Upper lobe of left lung (tissue), 6 donors: ENCODE data around the gene TMEM176A. TPM values are rescaled to one million over a fixed set of nuclear protein-coding genes. Genes with fewer than 3 reads are reported as not detected.

Experiments
- ATAC-seq, 2 donors: fragments of 200-7000 bp; cut with Tn5 transposase; one replicate each; pipeline ENCODE4 v1.9.1; 2022; ENCODE audit warnings: mild to moderate bottlenecking in 2 of 2, moderate library complexity in 2 of 2; ENCODE audit not compliant: low FRiP score in 2 of 2
- DNase-seq, 2 donors: peaks; one replicate each; pipeline ENCODE4 v3.0.0-alpha.2; 2019 to 2020
- H3K27ac ChIP-seq, 4 donors: fragments of 200-600 bp; sonication (generic); one replicate each; pipeline ENCODE4 v1.5.1; 2016 to 2019
- H3K27me3 ChIP-seq, 4 donors: fragments of 200-600 bp; sonication (generic); one replicate each; pipeline ENCODE4 v1.5.1; 2017 to 2019
- H3K36me3 ChIP-seq, 4 donors: fragments of 200-600 bp; sonication (generic); one replicate each; pipeline ENCODE4 v1.5.1; 2016 to 2019
- H3K4me1 ChIP-seq, 4 donors: fragments of 200-600 bp; sonication (generic); one replicate each; pipeline ENCODE4 v1.5.1; 2018 to 2019
- H3K4me3 ChIP-seq, 4 donors: fragments of 200-600 bp; sonication (generic); one replicate each; pipeline ENCODE4 v1.5.1; 2017 to 2019; ENCODE audit warnings: mild to moderate bottlenecking in 2 of 4, moderate library complexity in 1 of 4
- H3K9me3 ChIP-seq, 4 donors: fragments of 200-600 bp; sonication (generic); one replicate each; pipeline ENCODE4 v1.5.1; 2018 to 2019
- EP300 ChIP-seq, 4 donors: sonication (generic); formaldehyde crosslinking; IDR thresholded peaks; one replicate each; pipeline ENCODE4 v1.5.1; 2017; ENCODE audit warnings: antibody characterized with exemption in 4 of 4, control low read depth in 2 of 4
- POLR2A ChIP-seq, 4 donors: fragments of 450-650 bp; IDR thresholded peaks; one replicate each; pipeline ENCODE4 v1.5.1; 2016 to 2017; ENCODE audit warnings: antibody characterized with exemption in 4 of 4, mild to moderate bottlenecking in 2 of 4
- POLR2AphosphoS5 ChIP-seq, 2 donors: sonication (generic); formaldehyde crosslinking; IDR thresholded peaks; one replicate each; pipeline ENCODE4 v1.5.1; 2017; ENCODE audit warnings: antibody characterized with exemption in 2 of 2
- WGBS, 2 donors: methylation state at CpG; one replicate each; pipeline ENCODE4 v1.1.5; 2017 to 2018; 5-methylcytosine and 5-hydroxymethylcytosine counted together
- total RNA-seq, 6 donors: library from RNA; depleted of rRNA in 4 of 6; stranded (reverse); fragments of >200 nt in 4 of 6; gene quantifications; one replicate each; pipeline versions ENCODE4 v1.1.0 to v1.2.1, GENCODE V29; 2016 to 2021
- TF ChIP-seq, protein P1 (sequence below), 6 experiments: fragments of 450-650 bp in 4 of 6; fragments of 200-600 bp in 2 of 6; sonication (generic) in 2 of 6; IDR thresholded peaks; one replicate each; pipeline ENCODE4 v1.5.1; 2016 to 2019; ENCODE audit warnings: antibody characterized with exemption in 6 of 6
- donor health status: DM: no; HTN: no; CAD: no; lungs with moderate emphysema.
- donor health status: DM: no; HTN: yes; CAD: no; lungs with severe emphysema.

TMEM176A gene
- total RNA-seq, 6 donors from 2014 or later: 8.4 to 67.9 (median 16.3) TPM

DNA sequence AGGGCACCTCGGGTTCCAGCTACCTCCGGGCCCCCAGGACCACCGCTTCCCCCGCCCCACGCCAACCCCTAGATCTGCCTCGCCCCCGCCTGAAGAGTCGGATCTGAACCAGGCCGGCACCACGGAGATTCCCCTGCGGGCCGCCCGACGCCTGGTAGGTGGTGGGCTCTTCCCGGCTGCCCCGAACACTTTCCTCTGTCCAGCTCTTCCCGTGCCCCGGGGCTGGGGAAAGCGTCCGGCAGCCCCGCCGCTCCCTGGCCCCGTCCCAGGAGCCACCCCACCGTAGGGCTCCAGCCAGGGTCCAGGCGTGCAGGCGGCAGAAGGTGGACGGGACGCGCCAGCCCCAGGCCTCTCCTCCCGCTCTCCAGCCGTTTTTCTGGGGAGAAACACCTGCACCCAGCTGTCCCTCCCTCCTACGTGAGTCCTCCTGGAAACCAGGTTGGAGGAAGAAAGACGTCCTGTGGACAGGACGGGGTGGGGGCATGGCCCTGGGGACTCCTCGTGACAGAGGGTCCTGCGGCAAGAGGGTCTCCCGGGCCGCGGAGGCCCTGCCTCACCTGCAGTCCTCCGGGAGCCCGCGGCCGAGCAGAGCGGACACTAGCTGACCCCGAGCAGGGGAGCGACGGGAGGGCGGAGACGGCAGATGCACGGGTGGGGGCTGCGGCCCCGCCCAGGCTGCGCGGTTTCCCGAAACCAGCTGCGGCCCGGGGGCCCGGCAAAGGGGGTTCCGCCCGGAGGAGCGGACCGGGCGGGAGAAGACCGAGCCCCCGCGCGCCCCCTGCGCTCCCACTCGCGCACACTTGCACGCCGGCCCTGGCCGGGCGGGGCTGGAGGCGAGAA, 608 bp upstream of the TMEM176A start, which contains the start of gene TMEM176B:
Gene TMEM176B, minus strand, starts transcription at position 624 of the 840 bp plus-strand sequence. CDS start 3,795 bp downstream, outside the sequence.
- Histone ChIP-seq H3K4me3 (peak within 1 kb of the TSS; percentile 39 to 62 (median 48)), H3K27ac (peak within 1 kb of the TSS; percentile 55 to 73 (median 68)), H3K9me3 (peaks cover 0 to under 1% (median 0%) of the 10 kb centered on the region in 4 donors), H3K36me3 (peaks cover 0 to 4% (median 0%) of the 10 kb centered on the region in 4 donors), H3K27me3 (peaks cover 0 to 19% (median 6%) of the 10 kb centered on the region in 4 donors), H3K4me1 (peaks cover 9 to 24% (median 17%) of the 10 kb centered on the region in 4 donors)
- DNase-seq: peak in 1 of 2 donors; percentile 91
- TF ChIP-seq POLR2AphosphoS5 (IDR thresholded peaks at IDR 0.05): peak in 1 of 2 donors; percentile 56
- no peak for TF ChIP-seq POLR2A (IDR thresholded peaks at IDR 0.05)
- WGBS, 2 donors: 12 to 35% methylated on average over 4 to 70 of the region's 75 CpGs
- peak; percentile 34 to 84 for ATAC-seq

DNA sequence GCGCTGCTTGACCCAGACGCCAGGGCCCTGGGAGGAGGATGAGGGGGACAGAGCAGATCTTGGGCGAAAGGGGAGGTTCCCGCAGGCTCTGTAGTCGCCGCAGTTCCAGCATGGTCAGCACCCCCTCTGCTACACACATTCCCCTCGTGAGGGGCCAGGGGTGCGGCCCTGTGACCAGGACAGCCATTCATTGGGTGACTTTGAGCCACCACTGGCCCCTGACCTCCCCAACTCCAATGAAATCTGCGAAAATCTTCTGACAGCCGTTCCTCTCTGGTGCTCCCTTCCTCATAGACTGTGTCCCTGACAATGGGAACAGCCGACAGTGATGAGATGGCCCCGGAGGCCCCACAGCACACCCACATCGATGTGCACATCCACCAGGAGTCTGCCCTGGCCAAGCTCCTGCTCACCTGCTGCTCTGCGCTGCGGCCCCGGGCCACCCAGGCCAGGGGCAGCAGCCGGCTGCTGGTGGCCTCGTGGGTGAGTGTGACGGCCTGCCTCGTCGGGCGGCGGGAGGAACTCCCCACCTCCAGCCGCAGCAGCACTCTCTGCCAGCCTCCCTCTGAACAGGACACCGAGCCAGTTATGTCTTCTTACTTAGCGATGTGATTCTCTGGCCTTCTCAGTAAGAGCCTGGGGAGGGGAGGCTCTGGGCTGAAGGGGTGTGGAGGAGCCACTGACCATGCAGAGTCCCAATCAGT, 825 bp downstream of the TMEM176A start:
- H3K4me1 ChIP-seq: peaks cover 9 to 24% (median 17%) of the 10 kb centered on the region in 4 donors
- ATAC-seq (peak in 1 of 2 donors; percentile 25), DNase-seq (peak in 1 of 2 donors; percentile 79)
- no peaks in the 10 kb centered on the region for H3K36me3 ChIP-seq
- H3K9me3 ChIP-seq: peaks cover 0 to 12% (median 9%) of the 10 kb centered on the region in 4 donors
- peaks cover 0 to 19% (median 6%) of the 10 kb centered on the region in 4 donors for H3K27me3 ChIP-seq
- WGBS, 2 donors: 20 to 41% methylated on average over 9 to 25 of the region's 26 CpGs
- TF ChIP-seq POLR2A (IDR thresholded peaks at IDR 0.05) (no peak), POLR2AphosphoS5 (IDR thresholded peaks at IDR 0.05) (no peak), EP300 (IDR thresholded peaks at IDR 0.05) (no peak)
- TF ChIP-seq, protein P1, sequence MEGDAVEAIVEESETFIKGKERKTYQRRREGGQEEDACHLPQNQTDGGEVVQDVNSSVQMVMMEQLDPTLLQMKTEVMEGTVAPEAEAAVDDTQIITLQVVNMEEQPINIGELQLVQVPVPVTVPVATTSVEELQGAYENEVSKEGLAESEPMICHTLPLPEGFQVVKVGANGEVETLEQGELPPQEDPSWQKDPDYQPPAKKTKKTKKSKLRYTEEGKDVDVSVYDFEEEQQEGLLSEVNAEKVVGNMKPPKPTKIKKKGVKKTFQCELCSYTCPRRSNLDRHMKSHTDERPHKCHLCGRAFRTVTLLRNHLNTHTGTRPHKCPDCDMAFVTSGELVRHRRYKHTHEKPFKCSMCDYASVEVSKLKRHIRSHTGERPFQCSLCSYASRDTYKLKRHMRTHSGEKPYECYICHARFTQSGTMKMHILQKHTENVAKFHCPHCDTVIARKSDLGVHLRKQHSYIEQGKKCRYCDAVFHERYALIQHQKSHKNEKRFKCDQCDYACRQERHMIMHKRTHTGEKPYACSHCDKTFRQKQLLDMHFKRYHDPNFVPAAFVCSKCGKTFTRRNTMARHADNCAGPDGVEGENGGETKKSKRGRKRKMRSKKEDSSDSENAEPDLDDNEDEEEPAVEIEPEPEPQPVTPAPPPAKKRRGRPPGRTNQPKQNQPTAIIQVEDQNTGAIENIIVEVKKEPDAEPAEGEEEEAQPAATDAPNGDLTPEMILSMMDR (IDR thresholded peaks at IDR 0.05): no peak
- peak overlapping the region; percentile 32 to 62 (median 48) for H3K4me3 ChIP-seq
- H3K27ac ChIP-seq: peak overlapping the region; percentile 55 to 73 (median 68)

DNA sequence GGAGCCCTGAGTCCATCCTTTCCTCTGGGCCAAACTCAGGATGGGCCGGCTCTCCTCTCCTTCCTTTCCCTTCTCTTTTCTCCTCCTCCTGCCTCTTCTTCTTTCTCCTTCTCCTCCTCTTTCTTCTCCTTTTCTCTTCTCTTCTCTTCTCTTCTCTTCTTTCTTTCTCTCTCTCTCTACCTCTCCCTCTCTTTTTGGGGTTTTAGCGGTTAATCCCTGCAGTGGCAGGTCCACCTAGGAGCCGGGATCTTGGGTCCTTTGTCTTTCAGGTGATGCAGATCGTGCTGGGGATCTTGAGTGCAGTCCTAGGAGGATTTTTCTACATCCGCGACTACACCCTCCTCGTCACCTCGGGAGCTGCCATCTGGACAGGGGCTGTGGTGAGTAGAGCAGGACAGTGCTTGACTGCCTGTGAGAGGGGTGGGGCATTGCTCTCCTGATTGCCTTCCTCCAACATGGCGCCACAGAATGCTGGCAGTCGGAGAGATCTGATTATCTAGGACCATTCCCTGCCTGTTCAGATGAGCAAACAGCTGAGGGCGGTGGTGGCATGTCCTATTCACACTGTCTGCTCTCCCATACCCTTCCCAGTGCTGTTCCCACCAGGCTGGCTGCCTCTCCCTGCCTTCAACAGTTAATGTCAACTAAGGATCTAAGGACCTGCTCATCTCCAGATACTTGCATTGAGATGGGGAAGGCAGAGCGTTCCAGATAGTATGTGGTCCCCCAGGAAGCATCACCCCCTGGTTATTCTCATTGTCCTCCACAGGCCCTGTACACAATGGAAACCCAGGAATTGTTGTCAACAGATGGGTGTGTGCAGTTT, 1.6 kb downstream of the TMEM176A start:
- Histone ChIP-seq H3K4me3 (peak overlapping the region in 1 of 4 donors; percentile 62), H3K27ac (no peak overlapping the region), H3K9me3 (peaks cover 0 to 19% (median 9%) of the 10 kb centered on the region in 4 donors), H3K36me3 (no peaks in the 10 kb centered on the region), H3K4me1 (peaks cover 9 to 24% (median 17%) of the 10 kb centered on the region in 4 donors), H3K27me3 (peaks cover 0 to 19% (median 6%) of the 10 kb centered on the region in 4 donors)
- 90 to 93% methylated on average over 9 to 12 of the region's 12 CpGs for WGBS, 2 donors
- DNase-seq (no peak), ATAC-seq (no peak)
- TF ChIP-seq EP300 (IDR thresholded peaks at IDR 0.05): no peak
- no peak for TF ChIP-seq POLR2A (IDR thresholded peaks at IDR 0.05)
- TF ChIP-seq, protein P1 (IDR thresholded peaks at IDR 0.05): no peak
- TF ChIP-seq POLR2AphosphoS5 (IDR thresholded peaks at IDR 0.05): no peak

DNA sequence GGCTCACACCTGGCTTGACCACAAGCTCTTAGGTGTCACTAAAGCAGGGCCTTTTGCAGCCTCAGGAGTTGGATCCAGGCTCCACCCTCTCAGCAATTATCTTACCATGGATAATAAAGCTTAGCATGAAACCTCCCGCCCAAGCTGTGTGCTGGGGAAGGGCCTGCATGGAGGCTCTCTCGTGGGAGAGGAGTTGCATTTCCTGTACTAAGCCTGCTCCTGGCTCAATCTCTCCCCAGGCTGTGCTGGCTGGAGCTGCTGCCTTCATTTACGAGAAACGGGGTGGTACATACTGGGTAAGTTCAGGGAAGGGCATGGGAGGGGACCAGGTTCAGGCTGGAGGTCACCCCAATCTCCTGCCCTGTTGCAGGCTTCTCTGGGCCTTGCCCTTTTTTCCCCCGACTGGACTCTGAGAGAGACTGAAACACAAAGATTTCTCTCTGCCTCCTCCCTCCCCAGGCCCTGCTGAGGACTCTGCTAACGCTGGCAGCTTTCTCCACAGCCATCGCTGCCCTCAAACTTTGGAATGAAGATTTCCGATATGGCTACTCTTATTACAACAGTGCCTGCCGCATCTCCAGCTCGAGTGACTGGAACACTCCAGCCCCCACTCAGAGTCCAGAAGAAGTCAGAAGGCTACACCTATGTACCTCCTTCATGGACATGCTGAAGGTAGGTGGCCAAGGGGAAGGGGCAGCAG, 2.7 kb downstream of the TMEM176A start:
- ATAC-seq: no peak
- Histone ChIP-seq H3K4me3 (no peak overlapping the region), H3K27me3 (peaks cover 0 to 19% (median 6%) of the 10 kb centered on the region in 4 donors), H3K27ac (no peak overlapping the region), H3K36me3 (no peaks in the 10 kb centered on the region), H3K4me1 (peaks cover 9 to 24% (median 17%) of the 10 kb centered on the region in 4 donors), H3K9me3 (peaks cover 0 to 19% (median 9%) of the 10 kb centered on the region in 4 donors)
- 78 to 83% methylated on average over 10 of the region's 10 CpGs for WGBS, 2 donors
- no peak for DNase-seq
- TF ChIP-seq EP300 (IDR thresholded peaks at IDR 0.05): no peak
- no peak for TF ChIP-seq POLR2A (IDR thresholded peaks at IDR 0.05)
- TF ChIP-seq POLR2AphosphoS5 (IDR thresholded peaks at IDR 0.05): no peak
- TF ChIP-seq, protein P1 (IDR thresholded peaks at IDR 0.05): no peak
